Measurements from ENCODE around the gene HPCA.

Gene HPCA

DNA sequence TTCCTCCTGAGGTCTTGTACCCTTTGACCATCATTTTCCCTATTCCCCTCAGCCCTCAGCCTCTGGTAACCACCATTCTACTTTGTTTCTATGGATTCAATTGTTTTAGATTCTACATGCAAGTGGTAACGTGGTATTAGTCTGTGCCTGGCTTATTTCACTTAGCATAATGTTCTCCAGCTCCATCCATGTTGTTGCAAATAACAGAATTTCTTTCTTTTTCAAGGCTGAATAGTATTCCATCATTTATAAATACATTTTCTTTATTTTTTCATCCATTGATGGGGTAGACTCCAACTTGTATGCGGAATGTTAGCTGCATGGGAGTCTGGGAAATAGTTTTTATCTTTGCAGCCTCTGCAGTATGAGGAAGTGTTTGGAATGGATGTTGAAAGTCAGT, 41.1 kb downstream of the HPCA start (continued):
- TF ChIP-seq, protein P1, sequence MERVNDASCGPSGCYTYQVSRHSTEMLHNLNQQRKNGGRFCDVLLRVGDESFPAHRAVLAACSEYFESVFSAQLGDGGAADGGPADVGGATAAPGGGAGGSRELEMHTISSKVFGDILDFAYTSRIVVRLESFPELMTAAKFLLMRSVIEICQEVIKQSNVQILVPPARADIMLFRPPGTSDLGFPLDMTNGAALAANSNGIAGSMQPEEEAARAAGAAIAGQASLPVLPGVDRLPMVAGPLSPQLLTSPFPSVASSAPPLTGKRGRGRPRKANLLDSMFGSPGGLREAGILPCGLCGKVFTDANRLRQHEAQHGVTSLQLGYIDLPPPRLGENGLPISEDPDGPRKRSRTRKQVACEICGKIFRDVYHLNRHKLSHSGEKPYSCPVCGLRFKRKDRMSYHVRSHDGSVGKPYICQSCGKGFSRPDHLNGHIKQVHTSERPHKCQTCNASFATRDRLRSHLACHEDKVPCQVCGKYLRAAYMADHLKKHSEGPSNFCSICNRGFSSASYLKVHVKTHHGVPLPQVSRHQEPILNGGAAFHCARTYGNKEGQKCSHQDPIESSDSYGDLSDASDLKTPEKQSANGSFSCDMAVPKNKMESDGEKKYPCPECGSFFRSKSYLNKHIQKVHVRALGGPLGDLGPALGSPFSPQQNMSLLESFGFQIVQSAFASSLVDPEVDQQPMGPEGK (CRISPR knock-in tag; IDR thresholded peaks at IDR 0.05; ENCODE audit: borderline replicate concordance), result no peak
- TF ChIP-seq, protein P2, sequence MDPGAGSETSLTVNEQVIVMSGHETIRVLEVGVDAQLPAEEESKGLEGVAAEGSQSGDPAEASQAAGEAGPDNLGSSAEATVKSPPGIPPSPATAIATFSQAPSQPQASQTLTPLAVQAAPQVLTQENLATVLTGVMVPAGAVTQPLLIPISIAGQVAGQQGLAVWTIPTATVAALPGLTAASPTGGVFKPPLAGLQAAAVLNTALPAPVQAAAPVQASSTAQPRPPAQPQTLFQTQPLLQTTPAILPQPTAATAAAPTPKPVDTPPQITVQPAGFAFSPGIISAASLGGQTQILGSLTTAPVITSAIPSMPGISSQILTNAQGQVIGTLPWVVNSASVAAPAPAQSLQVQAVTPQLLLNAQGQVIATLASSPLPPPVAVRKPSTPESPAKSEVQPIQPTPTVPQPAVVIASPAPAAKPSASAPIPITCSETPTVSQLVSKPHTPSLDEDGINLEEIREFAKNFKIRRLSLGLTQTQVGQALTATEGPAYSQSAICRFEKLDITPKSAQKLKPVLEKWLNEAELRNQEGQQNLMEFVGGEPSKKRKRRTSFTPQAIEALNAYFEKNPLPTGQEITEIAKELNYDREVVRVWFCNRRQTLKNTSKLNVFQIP (CRISPR knock-in tag; IDR thresholded peaks at IDR 0.05; ENCODE audit: borderline replicate concordance, low read depth), result no peak

DNA sequence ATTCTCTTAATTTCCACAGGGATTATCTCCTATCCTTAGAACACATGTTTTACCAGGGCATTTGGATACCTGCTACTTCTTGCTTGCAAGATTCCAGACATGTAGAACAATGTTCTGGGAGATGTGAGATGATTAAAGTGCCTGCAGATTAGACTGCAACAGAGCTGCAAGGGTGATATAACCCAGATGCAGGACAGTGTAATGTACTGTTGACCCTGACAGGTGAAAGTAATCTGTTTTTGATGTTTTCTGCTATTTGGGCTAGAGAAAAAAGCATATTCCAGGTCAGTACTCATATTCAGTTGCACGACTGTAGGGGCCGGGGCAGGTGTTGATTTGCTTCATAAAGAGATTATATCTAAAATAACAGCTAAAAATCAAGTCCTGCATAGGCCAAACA, 42.0 kb downstream of the HPCA start:
- TF ChIP-seq, protein P2 (CRISPR knock-in tag; IDR thresholded peaks at IDR 0.05; ENCODE audit: borderline replicate concordance, low read depth), result no peak
- no peak for TF ChIP-seq TCF4 (CRISPR knock-in tag; IDR thresholded peaks at IDR 0.05; ENCODE audit: borderline replicate concordance)
- no peak for TF ChIP-seq TOX (CRISPR knock-in tag; IDR thresholded peaks at IDR 0.05; ENCODE audit: borderline replicate concordance)
- TF ChIP-seq, protein P3, sequence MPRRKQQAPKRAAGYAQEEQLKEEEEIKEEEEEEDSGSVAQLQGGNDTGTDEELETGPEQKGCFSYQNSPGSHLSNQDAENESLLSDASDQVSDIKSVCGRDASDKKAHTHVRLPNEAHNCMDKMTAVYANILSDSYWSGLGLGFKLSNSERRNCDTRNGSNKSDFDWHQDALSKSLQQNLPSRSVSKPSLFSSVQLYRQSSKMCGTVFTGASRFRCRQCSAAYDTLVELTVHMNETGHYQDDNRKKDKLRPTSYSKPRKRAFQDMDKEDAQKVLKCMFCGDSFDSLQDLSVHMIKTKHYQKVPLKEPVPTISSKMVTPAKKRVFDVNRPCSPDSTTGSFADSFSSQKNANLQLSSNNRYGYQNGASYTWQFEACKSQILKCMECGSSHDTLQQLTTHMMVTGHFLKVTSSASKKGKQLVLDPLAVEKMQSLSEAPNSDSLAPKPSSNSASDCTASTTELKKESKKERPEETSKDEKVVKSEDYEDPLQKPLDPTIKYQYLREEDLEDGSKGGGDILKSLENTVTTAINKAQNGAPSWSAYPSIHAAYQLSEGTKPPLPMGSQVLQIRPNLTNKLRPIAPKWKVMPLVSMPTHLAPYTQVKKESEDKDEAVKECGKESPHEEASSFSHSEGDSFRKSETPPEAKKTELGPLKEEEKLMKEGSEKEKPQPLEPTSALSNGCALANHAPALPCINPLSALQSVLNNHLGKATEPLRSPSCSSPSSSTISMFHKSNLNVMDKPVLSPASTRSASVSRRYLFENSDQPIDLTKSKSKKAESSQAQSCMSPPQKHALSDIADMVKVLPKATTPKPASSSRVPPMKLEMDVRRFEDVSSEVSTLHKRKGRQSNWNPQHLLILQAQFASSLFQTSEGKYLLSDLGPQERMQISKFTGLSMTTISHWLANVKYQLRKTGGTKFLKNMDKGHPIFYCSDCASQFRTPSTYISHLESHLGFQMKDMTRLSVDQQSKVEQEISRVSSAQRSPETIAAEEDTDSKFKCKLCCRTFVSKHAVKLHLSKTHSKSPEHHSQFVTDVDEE (CRISPR knock-in tag; IDR thresholded peaks at IDR 0.05), result no peak
- TF ChIP-seq PPARA (CRISPR knock-in tag; IDR thresholded peaks at IDR 0.05; ENCODE audit: borderline replicate concordance), result no peak
- TF ChIP-seq ZC3H10 (CRISPR knock-in tag; IDR thresholded peaks at IDR 0.05), result no peak
- no peak for TF ChIP-seq RARB (CRISPR knock-in tag; IDR thresholded peaks at IDR 0.05)
- no peak for TF ChIP-seq ESRRG (CRISPR knock-in tag; IDR thresholded peaks at IDR 0.05)
- TF ChIP-seq SNAI2 (CRISPR knock-in tag; IDR thresholded peaks at IDR 0.05), result no peak
- no peak for TF ChIP-seq ISL1 (CRISPR knock-in tag; IDR thresholded peaks at IDR 0.05)
- TF ChIP-seq OSR1 (CRISPR knock-in tag; IDR thresholded peaks at IDR 0.05), result no peak
- no peak for TF ChIP-seq ZNF8 (CRISPR knock-in tag; IDR thresholded peaks at IDR 0.05)
- no peak for ATAC-seq

DNA sequence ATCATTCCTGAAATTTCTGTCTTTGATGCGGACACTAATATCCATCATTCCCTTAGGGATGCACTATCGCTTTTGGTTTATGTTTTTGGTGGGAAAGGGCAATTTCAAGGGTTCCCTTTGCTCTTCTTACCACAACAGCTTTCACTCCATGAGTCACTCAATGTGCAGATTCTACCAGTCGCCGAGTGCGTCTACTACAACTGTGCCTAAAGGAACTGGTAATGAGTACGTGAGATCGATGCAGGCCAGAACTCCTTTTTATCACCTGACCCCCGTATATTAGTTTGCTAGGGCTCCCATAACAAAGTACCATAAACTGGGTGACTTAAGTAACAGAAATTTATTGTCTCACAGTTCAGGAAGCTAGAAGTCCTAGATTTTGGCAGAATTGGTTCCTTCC, 42.4 kb downstream of the HPCA start:
- no peak for ATAC-seq
- TF ChIP-seq ZNF70 (CRISPR knock-in tag; IDR thresholded peaks at IDR 0.05) (no peak), ZNF8 (CRISPR knock-in tag; IDR thresholded peaks at IDR 0.05) (no peak), ARNTL (CRISPR knock-in tag; IDR thresholded peaks at IDR 0.05; ENCODE audit: borderline replicate concordance, low read depth) (no peak)

DNA sequence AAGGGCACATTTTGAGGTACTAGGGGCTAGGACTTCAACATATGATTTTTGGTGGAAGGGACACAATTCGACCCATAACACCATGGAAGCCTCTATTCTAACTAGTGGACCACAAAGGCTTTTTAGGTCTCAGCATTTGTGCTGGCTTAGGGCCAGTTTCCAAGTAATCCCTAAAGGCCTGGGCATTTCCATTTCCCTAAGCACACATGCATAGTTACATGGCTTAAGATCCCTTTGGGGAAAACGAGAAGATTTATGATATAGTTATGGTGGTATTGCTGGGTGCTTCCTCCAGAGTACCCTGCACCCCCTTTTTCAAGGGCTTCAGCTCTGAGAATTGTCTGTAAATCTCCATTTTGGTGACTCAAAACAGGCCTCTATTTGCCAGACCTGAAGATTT, 43.1 kb downstream of the HPCA start:
- TF ChIP-seq RARB (CRISPR knock-in tag; IDR thresholded peaks at IDR 0.05) (no peak), PPARA (CRISPR knock-in tag; IDR thresholded peaks at IDR 0.05; ENCODE audit: borderline replicate concordance) (no peak), ZNF8 (CRISPR knock-in tag; IDR thresholded peaks at IDR 0.05) (no peak), SNAI2 (CRISPR knock-in tag; IDR thresholded peaks at IDR 0.05) (no peak)
- ATAC-seq, result no peak

DNA sequence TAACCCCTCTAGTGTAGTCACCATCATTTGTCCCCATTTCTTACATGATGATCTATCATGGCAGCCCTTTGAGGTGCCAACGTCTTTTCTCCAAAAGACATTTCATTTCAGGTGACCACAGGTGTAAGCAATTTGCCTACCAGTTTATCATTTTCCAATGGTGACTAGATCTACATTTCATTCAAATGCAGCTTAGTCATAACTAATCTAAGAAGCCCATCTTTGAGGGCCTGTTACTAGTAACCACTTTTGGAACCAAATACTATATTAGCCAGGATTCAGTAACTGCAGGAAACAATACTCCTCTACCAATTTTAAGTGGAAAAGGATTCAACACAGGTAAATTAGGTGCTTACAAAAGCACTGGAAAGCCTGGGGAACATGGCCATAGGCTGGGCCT, 45.5 kb downstream of the HPCA start:
- ATAC-seq, result no peak
- TF ChIP-seq RARB (CRISPR knock-in tag; IDR thresholded peaks at IDR 0.05), result no peak
- TF ChIP-seq, protein P4, sequence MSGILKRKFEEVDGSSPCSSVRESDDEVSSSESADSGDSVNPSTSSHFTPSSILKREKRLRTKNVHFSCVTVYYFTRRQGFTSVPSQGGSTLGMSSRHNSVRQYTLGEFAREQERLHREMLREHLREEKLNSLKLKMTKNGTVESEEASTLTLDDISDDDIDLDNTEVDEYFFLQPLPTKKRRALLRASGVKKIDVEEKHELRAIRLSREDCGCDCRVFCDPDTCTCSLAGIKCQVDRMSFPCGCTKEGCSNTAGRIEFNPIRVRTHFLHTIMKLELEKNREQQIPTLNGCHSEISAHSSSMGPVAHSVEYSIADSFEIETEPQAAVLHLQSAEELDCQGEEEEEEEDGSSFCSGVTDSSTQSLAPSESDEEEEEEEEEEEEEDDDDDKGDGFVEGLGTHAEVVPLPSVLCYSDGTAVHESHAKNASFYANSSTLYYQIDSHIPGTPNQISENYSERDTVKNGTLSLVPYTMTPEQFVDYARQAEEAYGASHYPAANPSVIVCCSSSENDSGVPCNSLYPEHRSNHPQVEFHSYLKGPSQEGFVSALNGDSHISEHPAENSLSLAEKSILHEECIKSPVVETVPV (CRISPR knock-in tag; IDR thresholded peaks at IDR 0.05), result no peak
- TF ChIP-seq SNAI2 (CRISPR knock-in tag; IDR thresholded peaks at IDR 0.05), result no peak
- TF ChIP-seq CSDC2 (CRISPR knock-in tag; IDR thresholded peaks at IDR 0.05), result no peak
- no peak for TF ChIP-seq ZNF8 (CRISPR knock-in tag; IDR thresholded peaks at IDR 0.05)
- TF ChIP-seq ARNTL (CRISPR knock-in tag; IDR thresholded peaks at IDR 0.05; ENCODE audit: borderline replicate concordance, low read depth), result no peak
